Effector memory CD8-positive, alpha-beta T cell (primary cell): ENCODE measurements around the gene REXO5.

ENCODE experiments used
- ATAC-seq: fragments of 150-1000 bp; cut with Tn5 transposase; replicated peaks from 2 replicates; pipeline ENCODE4 v1.10.0; 2021; ENCODE audit warnings: mild to moderate bottlenecking, moderate library complexity
- DNase-seq, 3 experiments: peaks; one replicate each; pipeline ENCODE4 v3.0.0; 2021
- H3K27ac Mint-ChIP-seq, 2 donors: one replicate each; pipeline ENCODE4 v1.8.0; 2022; ENCODE audit warnings: mild to moderate bottlenecking in 2 of 2, mixed read lengths in 2 of 2, moderate library complexity in 2 of 2
- H3K27me3 Mint-ChIP-seq, 2 donors: one replicate each; pipeline ENCODE4 v1.8.0; 2022; ENCODE audit warnings: mixed read lengths in 2 of 2
- H3K36me3 Mint-ChIP-seq: one replicate; pipeline ENCODE4 v1.8.0; 2022; ENCODE audit warnings: mild to moderate bottlenecking, moderate library complexity, mixed read lengths; ENCODE audit not compliant: insufficient read depth
- H3K4me1 Mint-ChIP-seq, 2 donors: one replicate each; pipeline ENCODE4 v1.8.0; 2022; ENCODE audit warnings: low read depth in 2 of 2, mixed read lengths in 2 of 2
- H3K4me3 Mint-ChIP-seq, 2 donors: one replicate each; pipeline ENCODE4 v1.8.0; 2022; ENCODE audit warnings: mild to moderate bottlenecking in 2 of 2, mixed read lengths in 2 of 2, moderate library complexity in 2 of 2
- H3K9me3 Mint-ChIP-seq, 2 donors: one replicate each; pipeline ENCODE4 v1.8.0; 2022; ENCODE audit warnings: mixed read lengths in 2 of 2

Gene REXO5

DNA sequence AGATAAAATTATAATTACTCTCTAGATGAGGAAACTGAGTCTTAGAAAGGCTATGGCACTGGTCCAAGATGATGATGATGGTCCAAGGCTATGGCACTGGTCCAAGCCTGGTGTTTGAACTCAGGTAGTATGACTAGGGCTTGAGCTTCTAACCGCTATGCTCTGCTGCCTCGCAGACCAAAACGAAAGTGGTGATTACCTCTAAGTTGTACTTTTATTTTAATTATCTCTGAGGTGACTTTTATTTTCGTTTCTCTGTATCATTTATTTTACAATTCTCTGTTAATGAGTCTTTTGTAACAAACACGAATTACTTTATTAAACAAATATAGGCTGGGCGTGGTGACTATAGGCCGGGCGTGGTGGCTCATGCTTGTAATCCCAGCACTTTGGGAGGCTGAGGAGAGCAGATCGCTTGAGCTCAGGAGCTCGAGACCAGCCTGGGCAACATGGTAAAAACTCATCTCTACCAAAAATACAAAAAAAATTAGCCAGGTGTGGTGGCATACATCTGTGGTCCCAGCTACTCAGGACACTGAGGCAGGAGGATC is 5.6 kb downstream of the REXO5 start:
- Mint-ChIP-seq H3K4me3 (no peak overlapping the region), H3K27me3 (no peaks in the 10 kb centered on the region), H3K9me3 (no peaks in the 10 kb centered on the region), H3K36me3 (peaks cover 4% of the 10 kb centered on the region), H3K4me1 (peaks cover 8 to 17% of the 10 kb centered on the region in 2 donors), H3K27ac (no peak overlapping the region)
- DNase-seq (no peak), ATAC-seq (no peak)

DNA sequence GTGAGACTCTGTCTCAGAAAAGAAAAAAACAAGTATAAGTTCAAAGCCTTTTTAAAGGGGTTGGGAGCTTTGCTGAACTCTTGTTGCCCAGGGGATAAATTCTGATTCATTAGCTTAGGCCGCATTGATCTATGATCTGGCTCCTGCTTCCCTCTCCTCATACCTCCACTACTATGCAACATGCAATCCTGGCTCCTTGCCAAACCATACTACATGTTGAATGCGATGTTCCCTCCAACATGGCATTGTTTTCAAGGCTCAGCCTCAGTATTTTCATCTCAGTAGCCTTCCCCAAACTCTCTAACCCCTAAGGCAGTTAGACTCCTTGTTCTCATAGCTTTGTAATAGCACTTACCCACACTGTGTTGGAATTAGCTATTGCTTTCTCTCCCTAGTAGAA is 6.2 kb downstream of the REXO5 start:
- Mint-ChIP-seq H3K9me3 (no peaks in the 10 kb centered on the region), H3K27ac (no peak overlapping the region), H3K4me1 (peaks cover 4 to 14% of the 10 kb centered on the region in 2 donors), H3K27me3 (no peaks in the 10 kb centered on the region), H3K36me3 (peaks cover 4% of the 10 kb centered on the region), H3K4me3 (no peak overlapping the region)
- DNase-seq, result no peak
- ATAC-seq, result no peak

DNA sequence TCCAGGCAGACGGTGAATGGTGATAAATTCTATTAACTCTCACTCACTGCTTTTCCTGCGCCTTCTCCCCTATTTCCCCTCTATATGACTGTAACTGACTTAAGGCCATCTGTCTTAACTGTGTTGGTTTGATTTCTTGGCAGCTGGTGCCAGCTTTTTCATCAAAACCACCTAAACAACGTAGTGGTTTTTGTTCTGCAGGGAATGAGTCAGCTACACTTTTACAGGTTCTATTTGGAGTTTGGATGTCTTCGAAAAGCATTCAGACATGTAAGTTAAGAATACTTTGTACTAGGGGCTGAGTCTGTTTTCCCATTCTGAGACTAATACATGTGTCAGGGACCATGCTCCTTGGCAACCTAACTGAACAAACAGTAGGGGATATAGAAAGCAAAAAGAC is 8.5 kb downstream of the REXO5 start:
- H3K27me3 Mint-ChIP-seq, result no peaks in the 10 kb centered on the region
- no peak overlapping the region for H3K4me3 Mint-ChIP-seq
- DNase-seq, result no peak
- no peak overlapping the region for H3K27ac Mint-ChIP-seq
- ATAC-seq, result no peak
- H3K4me1 Mint-ChIP-seq, result peaks cover 1 to 7% of the 10 kb centered on the region in 2 donors
- no peaks in the 10 kb centered on the region for H3K36me3 Mint-ChIP-seq
- no peaks in the 10 kb centered on the region for H3K9me3 Mint-ChIP-seq

DNA sequence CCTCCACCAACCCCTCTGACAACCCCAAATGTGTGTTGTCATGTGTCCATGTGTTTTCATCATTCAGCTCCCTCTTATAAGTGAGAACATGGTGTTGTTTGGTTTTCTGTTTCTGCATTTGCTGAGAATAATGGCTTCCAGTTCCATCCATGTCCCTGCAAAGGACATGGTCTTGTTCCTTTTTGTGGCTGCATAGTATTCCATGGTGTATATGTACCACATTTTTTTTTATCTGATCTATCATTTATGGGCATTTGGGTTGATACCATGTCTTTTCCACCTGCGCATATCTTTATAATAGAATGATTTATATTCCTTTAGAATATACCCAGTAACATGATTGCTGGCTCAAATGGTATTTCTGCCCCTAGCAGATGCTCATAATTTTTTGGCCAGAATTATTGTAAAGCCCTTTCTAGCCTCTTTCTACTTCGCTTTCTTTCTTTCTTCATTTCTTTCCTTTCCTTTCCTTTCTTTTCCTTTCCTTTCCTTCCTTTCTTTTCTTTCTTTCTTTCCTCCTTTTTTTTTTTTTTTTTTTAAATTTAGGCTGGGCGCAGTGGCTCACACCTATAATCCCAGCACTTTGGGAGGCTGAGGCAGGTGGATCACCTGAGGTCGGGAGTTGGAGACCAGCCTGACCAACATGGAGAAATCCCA is 12.7 kb downstream of the REXO5 start:
- no peak for ATAC-seq
- Mint-ChIP-seq H3K27ac (no peak overlapping the region), H3K4me3 (no peak overlapping the region), H3K4me1 (peaks cover 0 to 1% of the 10 kb centered on the region in 2 donors), H3K9me3 (no peaks in the 10 kb centered on the region), H3K36me3 (no peaks in the 10 kb centered on the region), H3K27me3 (no peaks in the 10 kb centered on the region)
- no peak for DNase-seq

DNA sequence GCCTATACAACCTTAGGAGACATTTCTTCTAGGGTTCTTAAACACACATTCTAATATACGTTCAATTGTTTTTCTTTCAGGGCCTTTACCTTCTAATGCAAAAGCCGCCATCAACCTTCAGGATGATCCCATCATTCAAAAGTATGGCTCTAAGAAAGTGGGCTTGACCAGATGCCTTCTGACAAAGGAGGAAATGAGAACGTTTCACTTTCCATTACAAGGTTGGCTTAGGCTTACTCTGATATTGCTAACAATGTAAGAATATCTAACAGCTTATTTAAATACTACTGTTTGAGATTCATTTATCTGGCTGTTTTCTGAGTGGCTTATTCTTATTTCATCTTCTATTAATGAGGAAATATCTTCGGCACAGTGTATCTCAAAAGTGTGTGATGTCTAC is 15.4 kb downstream of the REXO5 start:
- DNase-seq (no peak), ATAC-seq (no peak)
- no peaks in the 10 kb centered on the region for H3K9me3 Mint-ChIP-seq
- H3K27me3 Mint-ChIP-seq, result no peaks in the 10 kb centered on the region
- no peaks in the 10 kb centered on the region for H3K4me1 Mint-ChIP-seq
- no peak overlapping the region for H3K27ac Mint-ChIP-seq
- H3K36me3 Mint-ChIP-seq, result no peaks in the 10 kb centered on the region
- H3K4me3 Mint-ChIP-seq, result no peak overlapping the region

DNA sequence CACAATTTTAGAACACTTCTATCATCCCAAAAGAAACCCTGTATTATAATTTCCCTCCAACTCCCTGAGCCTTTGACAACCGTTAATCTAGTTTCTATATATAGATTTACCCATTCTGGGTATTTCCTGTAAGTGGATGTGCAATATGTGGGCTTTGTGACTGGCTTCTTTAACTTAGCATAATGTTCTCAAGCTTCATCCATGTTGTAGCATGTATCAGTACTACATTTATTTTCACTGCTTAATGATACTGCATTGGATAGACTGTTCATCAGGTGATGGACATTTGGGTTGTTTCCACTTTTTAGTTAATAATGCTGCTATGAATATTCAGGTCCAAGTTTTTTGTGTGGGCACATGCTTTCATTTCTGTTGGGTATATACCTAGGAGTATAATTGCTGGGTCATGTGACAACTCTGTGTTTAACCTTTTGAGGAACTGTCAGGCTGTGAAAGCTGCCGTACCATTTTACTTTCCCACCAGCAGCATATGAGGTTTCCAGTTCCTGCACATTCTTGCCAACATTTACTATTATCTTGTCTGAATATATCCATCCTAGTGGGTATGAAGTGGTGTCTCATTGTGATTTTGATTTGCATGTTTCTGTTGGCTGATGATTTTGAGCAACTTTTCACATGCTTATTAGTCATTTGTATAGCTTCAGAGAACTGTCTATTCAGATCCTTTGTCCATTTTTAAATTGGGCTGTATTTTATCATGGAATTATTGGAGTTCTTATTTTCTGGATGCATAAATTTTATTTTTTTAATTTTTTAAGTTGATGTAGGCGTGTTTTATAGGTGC is 16.4 kb downstream of the REXO5 start:
- ATAC-seq (no peak), DNase-seq (no peak)
- Mint-ChIP-seq H3K4me1 (no peaks in the 10 kb centered on the region), H3K27me3 (no peaks in the 10 kb centered on the region), H3K27ac (no peak overlapping the region), H3K36me3 (no peaks in the 10 kb centered on the region), H3K9me3 (no peaks in the 10 kb centered on the region), H3K4me3 (no peak overlapping the region)

DNA sequence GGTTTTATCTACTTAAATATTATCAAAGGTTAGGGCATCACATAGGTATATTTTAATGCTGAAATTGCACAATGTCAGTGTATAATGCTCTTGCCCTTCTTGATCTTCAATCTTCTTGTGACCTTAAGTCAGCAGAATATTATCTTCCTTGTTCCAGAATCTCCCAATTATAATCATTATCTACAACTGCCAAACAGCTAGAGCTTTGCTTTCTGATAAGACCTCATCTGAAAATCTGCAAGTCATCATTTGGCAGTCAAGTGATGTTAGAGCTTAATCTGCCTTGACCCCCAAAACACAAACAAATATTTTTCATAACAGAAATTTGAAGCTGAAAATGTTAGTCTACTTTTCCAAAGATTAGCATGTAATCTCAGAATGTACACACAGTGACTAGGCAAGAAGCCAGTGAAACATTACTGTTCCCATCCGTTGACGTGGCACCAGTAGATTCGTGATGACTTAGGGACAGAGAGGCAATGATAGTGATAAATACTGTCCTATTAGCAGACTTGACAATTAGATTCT is 19.8 kb downstream of the REXO5 start:
- Mint-ChIP-seq H3K9me3 (no peaks in the 10 kb centered on the region), H3K27ac (no peak overlapping the region), H3K27me3 (no peaks in the 10 kb centered on the region), H3K36me3 (no peaks in the 10 kb centered on the region), H3K4me3 (no peak overlapping the region), H3K4me1 (no peaks in the 10 kb centered on the region)
- ATAC-seq (no peak), DNase-seq (no peak)

DNA sequence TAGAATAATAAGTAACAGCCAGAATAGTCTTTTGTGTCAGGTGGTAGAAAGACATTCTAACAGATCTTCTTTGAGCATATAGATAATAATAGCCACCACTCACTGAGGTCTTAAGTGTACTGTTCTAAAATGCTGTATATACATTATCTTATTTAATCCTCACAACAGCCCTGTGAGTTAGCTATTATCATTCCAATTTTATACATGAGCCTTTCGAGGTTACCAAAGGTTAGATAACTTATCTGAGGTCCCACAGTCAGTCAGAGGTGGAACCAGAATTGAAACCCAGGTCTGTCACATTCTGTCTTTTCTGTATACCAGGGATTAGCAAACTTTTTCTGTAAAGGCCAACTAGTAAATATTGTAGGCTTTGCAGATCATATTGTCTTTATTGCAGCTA is 23.2 kb downstream of the REXO5 start:
- no peaks in the 10 kb centered on the region for H3K27me3 Mint-ChIP-seq
- no peaks in the 10 kb centered on the region for H3K9me3 Mint-ChIP-seq
- ATAC-seq (no peak), DNase-seq (no peak)
- no peaks in the 10 kb centered on the region for H3K4me1 Mint-ChIP-seq
- H3K36me3 Mint-ChIP-seq, result no peaks in the 10 kb centered on the region
- H3K27ac Mint-ChIP-seq, result no peak overlapping the region
- H3K4me3 Mint-ChIP-seq, result no peak overlapping the region

DNA sequence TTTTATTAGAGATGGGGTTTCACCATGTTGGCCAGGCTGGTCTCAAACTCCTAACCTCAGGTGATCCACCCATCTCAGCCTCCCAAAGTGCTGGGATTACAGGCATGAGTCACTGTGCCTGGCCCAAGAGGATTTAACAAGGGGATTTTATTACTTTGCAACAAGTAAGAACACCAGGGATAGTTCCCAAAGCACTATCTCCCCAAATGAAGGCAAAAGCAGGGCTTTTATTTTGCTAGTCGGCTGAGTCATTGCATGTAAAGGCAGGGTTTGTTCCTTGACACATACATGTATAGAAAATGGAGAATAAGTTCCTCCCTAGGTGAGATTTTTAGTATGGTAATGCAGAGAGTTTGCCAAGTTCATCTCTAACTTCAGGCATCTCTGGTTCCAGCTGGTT is 24.0 kb downstream of the REXO5 start:
- ATAC-seq (no peak), DNase-seq (no peak)
- Mint-ChIP-seq H3K9me3 (no peaks in the 10 kb centered on the region), H3K4me3 (no peak overlapping the region), H3K36me3 (no peaks in the 10 kb centered on the region), H3K27ac (no peak overlapping the region), H3K4me1 (no peaks in the 10 kb centered on the region), H3K27me3 (no peaks in the 10 kb centered on the region)

DNA sequence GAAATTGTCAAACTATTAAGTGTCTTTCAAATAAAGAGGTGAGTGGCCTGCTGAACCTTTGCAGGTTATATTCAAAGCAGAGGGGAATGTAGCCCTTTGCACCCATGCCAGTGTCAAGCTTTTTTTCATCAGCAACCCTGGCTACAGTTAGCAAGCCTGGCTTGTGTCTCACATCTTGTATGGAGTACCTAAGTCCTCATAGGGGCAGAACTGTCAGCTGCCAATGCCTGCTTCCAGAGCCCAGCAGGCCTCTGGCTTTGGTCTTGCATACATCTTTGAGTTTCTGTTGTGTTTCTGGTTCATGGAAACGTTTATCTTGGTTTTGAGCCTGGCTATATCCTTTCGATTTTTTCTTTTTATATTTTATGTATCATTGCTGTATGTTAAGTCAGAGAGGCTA is 26.8 kb downstream of the REXO5 start:
- no peak overlapping the region for H3K27ac Mint-ChIP-seq
- no peaks in the 10 kb centered on the region for H3K9me3 Mint-ChIP-seq
- H3K36me3 Mint-ChIP-seq, result no peaks in the 10 kb centered on the region
- DNase-seq, result no peak
- ATAC-seq, result no peak
- no peak overlapping the region for H3K4me3 Mint-ChIP-seq
- no peaks in the 10 kb centered on the region for H3K4me1 Mint-ChIP-seq
- no peaks in the 10 kb centered on the region for H3K27me3 Mint-ChIP-seq

DNA sequence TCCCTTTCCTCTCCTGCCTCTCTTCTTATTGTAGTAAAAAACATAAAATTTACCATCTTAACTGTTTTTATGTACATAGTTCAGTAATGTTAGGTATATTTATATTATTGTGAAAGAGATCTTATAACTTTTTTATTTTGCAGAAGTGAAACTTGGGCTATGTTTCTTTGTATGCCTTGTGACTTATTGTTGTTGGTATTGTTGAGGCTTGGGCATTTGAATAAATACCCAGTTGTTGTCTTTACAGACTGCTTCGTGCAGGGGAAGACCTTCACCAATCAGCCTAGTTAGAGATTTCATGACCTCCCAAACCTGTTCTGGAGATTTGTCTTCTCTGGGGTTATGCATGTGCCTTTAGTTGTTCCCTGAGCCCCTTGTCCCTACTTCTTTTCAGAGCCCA is 31.9 kb downstream of the REXO5 start:
- no peak overlapping the region for H3K27ac Mint-ChIP-seq
- ATAC-seq, result no peak
- no peaks in the 10 kb centered on the region for H3K36me3 Mint-ChIP-seq
- no peak overlapping the region for H3K4me3 Mint-ChIP-seq
- no peaks in the 10 kb centered on the region for H3K9me3 Mint-ChIP-seq
- H3K4me1 Mint-ChIP-seq, result no peaks in the 10 kb centered on the region
- no peak for DNase-seq
- no peaks in the 10 kb centered on the region for H3K27me3 Mint-ChIP-seq

DNA sequence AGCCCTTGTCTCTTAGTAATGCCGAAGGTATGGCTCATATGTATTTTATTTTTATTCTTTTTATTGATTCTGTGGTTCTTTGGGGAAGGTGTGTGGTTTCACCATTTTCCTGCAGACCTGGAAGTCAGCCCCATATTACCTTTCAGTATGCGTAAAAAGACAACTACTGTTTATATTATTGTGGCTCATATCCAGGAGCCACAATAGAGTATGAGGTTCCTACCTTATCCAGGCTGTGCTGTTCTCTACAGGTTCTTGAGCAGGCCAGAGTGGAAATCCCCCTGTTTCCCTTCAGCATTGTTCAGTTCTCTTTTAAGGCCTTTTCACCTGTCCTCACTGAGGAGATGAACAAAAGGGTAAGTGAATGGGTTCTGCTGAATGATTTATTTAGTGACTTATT is 33.2 kb downstream of the REXO5 start:
- H3K27me3 Mint-ChIP-seq, result no peaks in the 10 kb centered on the region
- H3K9me3 Mint-ChIP-seq, result no peaks in the 10 kb centered on the region
- peaks cover 8 to 9% of the 10 kb centered on the region in 2 donors for H3K4me1 Mint-ChIP-seq
- ATAC-seq (no peak), DNase-seq (no peak)
- H3K27ac Mint-ChIP-seq, result no peak overlapping the region
- H3K4me3 Mint-ChIP-seq, result no peak overlapping the region
- H3K36me3 Mint-ChIP-seq, result no peaks in the 10 kb centered on the region

DNA sequence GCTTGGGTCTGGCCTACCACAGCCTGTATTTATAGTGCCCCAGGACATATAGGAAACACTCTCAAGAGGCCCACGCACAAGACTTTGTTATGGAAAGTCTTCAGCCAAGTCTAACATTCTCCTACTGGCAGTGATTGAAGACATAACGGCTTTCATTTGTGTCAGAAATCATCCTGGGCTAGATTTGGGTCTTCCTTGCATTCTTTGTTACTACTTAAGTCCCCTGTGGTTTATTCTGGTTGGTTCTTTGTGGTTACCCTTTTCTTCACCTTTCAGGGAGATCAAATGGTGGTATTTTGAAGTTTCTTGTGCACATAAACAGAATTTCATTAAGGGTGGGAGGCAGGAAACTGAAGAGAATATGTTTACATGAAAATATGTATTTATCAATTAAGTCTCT is 37.7 kb downstream of the REXO5 start:
- ATAC-seq (peak; percentile 81), DNase-seq (no peak)
- H3K9me3 Mint-ChIP-seq, result no peaks in the 10 kb centered on the region
- H3K4me1 Mint-ChIP-seq, result peaks cover 19 to 20% of the 10 kb centered on the region in 2 donors
- no peaks in the 10 kb centered on the region for H3K36me3 Mint-ChIP-seq
- H3K4me3 Mint-ChIP-seq, result peak overlapping the region; percentile 36 to 53
- H3K27me3 Mint-ChIP-seq, result no peaks in the 10 kb centered on the region
- H3K27ac Mint-ChIP-seq, result peak overlapping the region; percentile 91 to 94

DNA sequence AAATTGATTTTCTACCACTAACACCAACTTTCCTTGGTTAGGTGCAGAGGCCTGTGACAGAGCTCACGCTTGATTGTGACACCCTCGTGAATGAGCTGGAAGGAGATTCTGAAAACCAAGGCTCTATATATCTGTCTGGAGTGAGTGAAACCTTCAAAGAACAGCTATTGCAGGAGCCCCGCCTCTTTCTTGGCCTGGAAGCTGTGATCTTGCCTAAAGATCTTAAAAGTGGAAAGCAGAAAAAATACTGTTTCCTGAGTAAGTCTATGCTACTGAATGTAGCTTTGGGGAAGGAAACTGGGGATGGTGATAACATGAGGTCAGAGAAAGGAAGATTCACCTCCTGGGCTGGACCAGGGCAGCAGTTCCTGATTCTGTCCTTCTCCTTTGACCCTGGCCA is 38.3 kb downstream of the REXO5 start:
- ATAC-seq, result peak; percentile 59
- H3K4me3 Mint-ChIP-seq, result peak overlapping the region; percentile 36 to 53
- peak overlapping the region; percentile 91 to 94 for H3K27ac Mint-ChIP-seq
- H3K36me3 Mint-ChIP-seq, result no peaks in the 10 kb centered on the region
- H3K27me3 Mint-ChIP-seq, result no peaks in the 10 kb centered on the region
- H3K4me1 Mint-ChIP-seq, result peaks cover 19 to 20% of the 10 kb centered on the region in 2 donors
- no peak for DNase-seq
- H3K9me3 Mint-ChIP-seq, result no peaks in the 10 kb centered on the region
